Mesothelial cell of epicardium (in vitro differentiated cells): ENCODE results near the gene ZSCAN5A. TPM values are rescaled to one million over a fixed set of nuclear protein-coding genes. Genes with fewer than 3 reads are reported as not detected.

Experiments
- DNase-seq, 2 experiments: peaks; one replicate each; pipeline ENCODE4 v3.0.0; 2021; ENCODE audit warnings: low spot score in 2 of 2; ENCODE audit not compliant: unreplicated experiment in 2 of 2
- H3K27ac Mint-ChIP-seq: 2 replicates; pipeline ENCODE4 v1.8.0; 2021; ENCODE audit warnings: mixed read lengths
- H3K27me3 Mint-ChIP-seq: 2 replicates; pipeline ENCODE4 v1.8.0; 2021; ENCODE audit warnings: low read depth, mixed read lengths
- H3K36me3 Mint-ChIP-seq: 2 replicates; pipeline ENCODE4 v1.8.0; 2021; ENCODE audit warnings: mixed read lengths
- H3K4me1 Mint-ChIP-seq: 2 replicates; pipeline ENCODE4 v1.8.0; 2021; ENCODE audit warnings: mixed read lengths
- H3K4me3 Mint-ChIP-seq: 2 replicates; pipeline ENCODE4 v1.8.0; 2021; ENCODE audit warnings: mild to moderate bottlenecking, moderate library complexity, mixed read lengths
- H3K9me3 Mint-ChIP-seq: 2 replicates; pipeline ENCODE4 v1.8.0; 2021; ENCODE audit warnings: mixed read lengths
- total RNA-seq: library from RNA; stranded (reverse); gene quantifications from 3 replicates; pipeline ENCODE4 v1.2.1, GENCODE V29; 2021
- TF ChIP-seq, protein P1 (sequence below): fragments of 200-600 bp; sonication (generic); IDR thresholded peaks from one replicate; pipeline ENCODE4 v1.5.0; 2021; ENCODE audit warnings: antibody characterized with exemption; ENCODE audit not compliant: unreplicated experiment

ZSCAN5A gene, protein sequence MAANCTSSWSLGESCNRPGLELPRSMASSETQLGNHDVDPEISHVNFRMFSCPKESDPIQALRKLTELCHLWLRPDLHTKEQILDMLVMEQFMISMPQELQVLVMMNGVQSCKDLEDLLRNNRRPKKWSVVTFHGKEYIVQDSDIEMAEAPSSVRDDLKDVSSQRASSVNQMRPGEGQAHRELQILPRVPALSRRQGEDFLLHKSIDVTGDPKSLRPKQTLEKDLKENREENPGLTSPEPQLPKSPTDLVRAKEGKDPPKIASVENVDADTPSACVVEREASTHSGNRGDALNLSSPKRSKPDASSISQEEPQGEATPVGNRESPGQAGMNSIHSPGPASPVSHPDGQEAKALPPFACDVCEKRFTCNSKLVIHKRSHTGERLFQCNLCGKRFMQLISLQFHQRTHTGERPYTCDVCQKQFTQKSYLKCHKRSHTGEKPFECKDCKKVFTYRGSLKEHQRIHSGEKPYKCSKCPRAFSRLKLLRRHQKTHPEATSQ
- total RNA-seq = 14.8 to 18.8 TPM (median 15.3 TPM) in 3 replicates

DNA sequence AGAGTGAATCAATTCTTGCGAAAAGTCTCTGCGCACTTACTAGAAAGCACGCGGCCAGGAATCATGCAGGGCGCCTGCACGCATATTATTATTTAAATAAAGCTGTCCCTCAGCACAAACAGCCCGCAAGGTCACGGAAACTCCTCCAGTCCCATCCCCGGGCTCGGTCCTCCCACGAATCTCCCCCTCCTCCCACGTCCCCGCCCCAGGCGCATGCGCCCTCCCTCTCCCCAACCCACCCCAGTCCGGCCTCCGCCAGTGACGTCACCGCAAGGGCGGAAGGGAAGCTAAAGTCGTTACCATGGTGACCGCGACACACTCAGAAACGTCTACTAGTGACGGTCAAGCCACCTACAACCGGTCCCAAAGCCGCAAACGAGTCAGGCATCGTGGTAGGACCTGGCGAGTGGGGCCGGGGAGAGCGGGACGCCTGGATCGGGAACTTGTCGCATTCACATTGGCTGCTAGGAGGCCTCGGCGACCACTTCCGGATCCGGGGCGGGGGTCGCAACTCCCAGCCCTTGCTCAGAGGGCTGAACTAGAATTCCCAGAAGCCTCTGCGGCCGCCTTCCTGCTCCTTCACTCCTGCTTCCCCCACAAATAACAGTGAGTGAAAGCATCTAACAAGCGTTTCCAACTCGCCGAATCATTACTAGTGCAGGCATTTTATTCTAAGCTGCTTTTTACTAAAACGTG lies at the start of gene ZSCAN5A:
ZSCAN5A (minus strand) TSS at position 459 of the 696 bp plus-strand sequence. CDS start 89,793 bp downstream, outside the sequence.
- Mint-ChIP-seq H3K36me3 (peaks cover 7% of the 10 kb centered on the region), H3K4me3 (peak within 1 kb of the TSS; percentile 93), H3K4me1 (peaks cover 17% of the 10 kb centered on the region), H3K9me3 (no peaks in the 10 kb centered on the region), H3K27me3 (no peaks in the 10 kb centered on the region), H3K27ac (peak within 1 kb of the TSS; percentile 99)
- TF ChIP-seq, protein P1, sequence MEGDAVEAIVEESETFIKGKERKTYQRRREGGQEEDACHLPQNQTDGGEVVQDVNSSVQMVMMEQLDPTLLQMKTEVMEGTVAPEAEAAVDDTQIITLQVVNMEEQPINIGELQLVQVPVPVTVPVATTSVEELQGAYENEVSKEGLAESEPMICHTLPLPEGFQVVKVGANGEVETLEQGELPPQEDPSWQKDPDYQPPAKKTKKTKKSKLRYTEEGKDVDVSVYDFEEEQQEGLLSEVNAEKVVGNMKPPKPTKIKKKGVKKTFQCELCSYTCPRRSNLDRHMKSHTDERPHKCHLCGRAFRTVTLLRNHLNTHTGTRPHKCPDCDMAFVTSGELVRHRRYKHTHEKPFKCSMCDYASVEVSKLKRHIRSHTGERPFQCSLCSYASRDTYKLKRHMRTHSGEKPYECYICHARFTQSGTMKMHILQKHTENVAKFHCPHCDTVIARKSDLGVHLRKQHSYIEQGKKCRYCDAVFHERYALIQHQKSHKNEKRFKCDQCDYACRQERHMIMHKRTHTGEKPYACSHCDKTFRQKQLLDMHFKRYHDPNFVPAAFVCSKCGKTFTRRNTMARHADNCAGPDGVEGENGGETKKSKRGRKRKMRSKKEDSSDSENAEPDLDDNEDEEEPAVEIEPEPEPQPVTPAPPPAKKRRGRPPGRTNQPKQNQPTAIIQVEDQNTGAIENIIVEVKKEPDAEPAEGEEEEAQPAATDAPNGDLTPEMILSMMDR = no peak
- peak; percentile 96 to 97 for DNase-seq

DNA sequence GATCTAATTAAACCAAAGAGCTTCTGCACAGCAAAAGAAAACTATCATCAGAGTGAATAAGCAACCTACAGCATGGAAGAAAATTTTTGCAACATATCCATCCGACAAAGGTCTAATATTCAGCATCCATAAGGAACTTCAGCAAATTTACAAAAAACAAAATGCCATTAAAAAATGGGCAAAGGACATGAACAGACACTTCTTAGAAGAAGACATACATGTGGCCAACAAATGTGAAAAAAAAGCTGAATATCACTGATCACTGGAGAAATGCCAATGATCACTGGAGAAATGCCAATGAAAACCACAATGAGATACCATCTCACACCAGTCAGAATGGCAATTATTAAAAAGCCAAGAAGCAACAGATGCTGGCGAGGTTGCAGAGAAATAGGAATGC lies 46.2 kb upstream of the ZSCAN5A start:
- Mint-ChIP-seq H3K4me1 (no peaks in the 10 kb centered on the region), H3K27me3 (no peaks in the 10 kb centered on the region), H3K27ac (no peak overlapping the region), H3K36me3 (peaks cover 26% of the 10 kb centered on the region), H3K9me3 (peaks cover 70% of the 10 kb centered on the region), H3K4me3 (no peak overlapping the region)
- TF ChIP-seq, protein P1 = no peak
- no peak for DNase-seq

DNA sequence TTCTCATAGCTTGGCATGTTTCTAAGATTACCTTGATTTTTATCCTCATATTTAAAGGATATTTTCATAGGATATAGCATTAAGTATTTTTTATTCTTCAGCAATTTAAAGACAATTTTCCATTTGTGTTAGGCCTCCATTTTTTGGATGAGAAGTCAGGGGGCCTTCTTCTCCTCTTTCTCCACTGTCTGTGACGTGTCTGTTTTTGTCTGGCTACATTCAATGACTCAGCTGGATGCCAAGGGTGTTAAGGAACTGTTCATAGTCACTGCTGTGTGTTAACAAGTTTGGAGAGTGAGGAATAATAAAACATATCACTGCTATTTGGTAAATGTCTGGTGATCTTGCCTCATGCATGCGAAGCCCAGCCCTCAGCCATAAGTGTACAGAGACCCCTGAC lies 42.3 kb upstream of the ZSCAN5A start:
- no peak overlapping the region for H3K27ac Mint-ChIP-seq
- peaks cover 20% of the 10 kb centered on the region for H3K36me3 Mint-ChIP-seq
- H3K27me3 Mint-ChIP-seq = no peaks in the 10 kb centered on the region
- DNase-seq = no peak
- TF ChIP-seq, protein P1 = no peak
- H3K4me1 Mint-ChIP-seq = no peaks in the 10 kb centered on the region
- H3K9me3 Mint-ChIP-seq = peaks cover 61% of the 10 kb centered on the region
- H3K4me3 Mint-ChIP-seq = no peak overlapping the region

DNA sequence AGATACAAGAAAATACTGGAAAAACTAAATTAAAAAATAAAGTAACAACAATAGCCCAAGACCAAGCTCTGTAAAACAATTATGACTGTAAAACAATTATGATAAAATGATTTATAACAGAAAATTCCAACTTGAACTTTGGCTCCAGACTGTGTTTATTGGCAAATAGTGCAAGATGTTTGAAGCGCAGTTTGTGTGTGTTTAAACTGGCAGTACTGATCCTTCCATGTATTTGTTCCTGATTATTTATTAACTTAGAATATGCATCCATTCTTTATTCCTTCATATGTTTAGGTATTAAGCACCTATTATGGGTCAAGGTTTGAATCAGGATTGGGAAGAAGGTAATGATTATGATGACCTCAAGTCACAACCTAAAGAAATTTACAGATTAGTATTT lies 40.9 kb upstream of the ZSCAN5A start:
- Mint-ChIP-seq H3K4me3 (no peak overlapping the region), H3K27me3 (no peaks in the 10 kb centered on the region), H3K9me3 (peaks cover 56% of the 10 kb centered on the region), H3K36me3 (peaks cover 13% of the 10 kb centered on the region), H3K27ac (no peak overlapping the region), H3K4me1 (no peaks in the 10 kb centered on the region)
- no peak for DNase-seq
- TF ChIP-seq, protein P1 = no peak

DNA sequence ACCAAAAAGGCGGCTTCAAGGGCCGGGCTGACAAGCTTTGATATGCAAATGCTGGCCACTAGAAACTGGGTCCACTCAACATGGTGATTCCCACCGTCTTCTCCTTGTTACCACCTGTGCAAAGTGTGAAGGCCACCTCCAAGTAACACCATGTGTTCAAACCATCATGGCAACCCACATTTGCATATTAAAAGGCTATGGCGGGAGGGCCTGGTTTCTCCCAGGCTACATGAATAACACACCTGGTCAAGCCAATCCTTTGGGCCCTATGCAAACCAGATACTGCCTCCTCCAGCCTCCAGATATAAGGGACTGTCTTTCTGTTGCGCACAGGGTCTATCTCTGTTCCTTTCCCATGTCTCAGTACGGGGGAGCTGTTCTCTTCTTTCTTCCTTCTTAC lies 36.6 kb upstream of the ZSCAN5A start:
- H3K36me3 Mint-ChIP-seq = no peaks in the 10 kb centered on the region
- DNase-seq = no peak
- no peaks in the 10 kb centered on the region for H3K27me3 Mint-ChIP-seq
- H3K27ac Mint-ChIP-seq = no peak overlapping the region
- H3K4me3 Mint-ChIP-seq = no peak overlapping the region
- H3K4me1 Mint-ChIP-seq = no peaks in the 10 kb centered on the region
- peaks cover 29% of the 10 kb centered on the region for H3K9me3 Mint-ChIP-seq
- TF ChIP-seq, protein P1 = no peak
